Measurements from ENCODE around the gene CDK5RAP1. TPM values are rescaled to one million over a fixed set of nuclear protein-coding genes. Genes with fewer than 3 reads are reported as not detected.

CDK5RAP1 gene
- total and polyA plus RNA-seq, 4 experiments from 2014 or later: 39.8 to 51.8 (median 46.4) TPM

DNA sequence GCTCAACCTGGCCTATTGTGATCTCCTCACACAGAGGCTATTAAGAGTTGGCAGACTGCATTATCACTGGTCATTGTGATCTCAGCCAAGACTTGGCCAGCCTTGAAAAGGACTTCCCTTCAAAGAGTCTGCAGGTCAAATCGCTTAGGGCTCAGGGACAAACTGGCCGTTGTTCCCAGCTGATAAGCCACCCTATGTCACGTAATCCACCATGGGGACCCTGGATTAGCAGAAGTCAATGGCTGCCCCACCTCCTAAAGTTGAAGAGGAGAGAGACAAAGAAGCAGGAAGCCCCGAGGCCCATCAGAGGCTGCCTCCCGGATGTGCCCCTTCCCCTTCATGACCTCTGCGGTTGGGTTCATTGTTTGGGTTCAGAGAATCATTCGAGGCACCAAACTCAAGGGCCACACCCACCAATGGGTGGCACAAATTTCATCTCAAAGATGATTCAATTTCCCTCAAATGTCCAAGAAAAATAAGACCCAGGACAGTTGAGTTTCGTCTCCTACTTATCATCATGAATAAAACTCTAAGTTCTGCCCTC lies 61.7 kb downstream of the CDK5RAP1 start:
- no peaks in the 10 kb centered on the region for H3K36me3 ChIP-seq (ENCODE audit: insufficient read depth, low read length)
- ChIA-PET POLR2A (ENCODE audit: partially characterized antibody) (no interaction called here), CTCF (ENCODE audit: partially characterized antibody) (no interaction called here)
- peaks cover 0 to 3% (median 0%) of the 10 kb centered on the region in 4 donors for H3K4me1 Mint-ChIP-seq
- no peaks in the 10 kb centered on the region for H3K36me3 Mint-ChIP-seq
- no peak overlapping the region for H3K27ac Mint-ChIP-seq
- intact Hi-C loops (cut with micrococcal nuclease): no loop called here
- no peaks in the 10 kb centered on the region for H3K9me3 Mint-ChIP-seq
- H3K9me3 ChIP-seq (ENCODE audit: control insufficient read depth in 1 of 2, low read length in 2 of 2): no peaks in the 10 kb centered on the region
- H3K4me3 ChIP-seq (ENCODE audit: low read length in 2 of 2): no peak overlapping the region
- no peak overlapping the region for H3K27ac ChIP-seq (ENCODE audit: low read depth, low read length)
- no peaks in the 10 kb centered on the region for H3K4me1 ChIP-seq (ENCODE audit: insufficient read depth, low read length)
- DNase-seq: no peak
- H3K4me3 Mint-ChIP-seq: no peak overlapping the region
- H3K27me3 Mint-ChIP-seq: peaks cover 0 to 2% of the 10 kb centered on the region in 2 donors
- no peaks in the 10 kb centered on the region for H3K27me3 ChIP-seq (ENCODE audit: insufficient read depth, low read length)

DNA sequence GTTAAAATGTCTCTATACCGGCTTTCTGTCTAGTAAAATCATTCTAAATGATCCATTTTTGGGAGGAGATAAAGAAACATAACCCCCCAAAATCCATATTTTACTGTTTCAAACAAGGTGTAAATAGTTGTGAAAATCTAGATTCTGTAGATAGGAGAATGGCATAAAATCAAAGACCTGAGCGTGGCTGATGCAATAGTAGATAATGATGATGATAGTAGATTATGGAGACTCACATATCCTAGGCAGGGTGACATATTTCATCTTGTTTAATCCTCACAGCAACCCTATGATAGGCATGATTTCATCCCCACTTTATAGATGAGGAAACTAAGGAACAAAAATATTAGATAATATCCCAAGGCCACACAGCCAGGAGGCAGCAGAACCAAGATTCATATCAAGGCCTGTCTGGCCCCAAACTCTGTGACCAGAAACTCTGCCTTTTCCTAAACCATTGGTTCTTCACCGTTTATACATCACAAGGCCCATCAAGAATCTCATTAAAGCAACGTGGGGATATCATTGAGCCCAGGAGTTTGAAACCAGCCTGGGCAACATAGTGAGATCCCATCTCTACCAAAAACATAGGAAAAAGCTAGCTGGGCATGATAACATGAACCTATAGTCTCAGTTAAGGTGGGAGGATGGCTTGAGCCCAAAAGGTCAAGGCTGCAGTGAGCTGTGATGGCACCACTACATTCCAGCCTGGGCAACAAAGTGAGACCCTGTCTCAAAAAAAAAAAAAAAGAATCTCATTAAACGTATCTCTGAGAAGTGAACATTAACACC lies 62.7 kb downstream of the CDK5RAP1 start:
- no peak for DNase-seq
- Histone ChIP-seq H3K9me3 (ENCODE audit: control insufficient read depth in 1 of 2, low read length in 2 of 2) (no peaks in the 10 kb centered on the region), H3K27me3 (ENCODE audit: insufficient read depth, low read length) (no peaks in the 10 kb centered on the region), H3K4me3 (ENCODE audit: low read length in 2 of 2) (no peak overlapping the region), H3K36me3 (ENCODE audit: insufficient read depth, low read length) (no peaks in the 10 kb centered on the region), H3K4me1 (ENCODE audit: insufficient read depth, low read length) (no peaks in the 10 kb centered on the region), H3K27ac (ENCODE audit: low read depth, low read length) (no peak overlapping the region)
- intact Hi-C loops (cut with micrococcal nuclease): no loop called here
- POLR2A ChIA-PET (ENCODE audit: partially characterized antibody): no interaction called here
- CTCF ChIA-PET (ENCODE audit: partially characterized antibody): no interaction called here
- Mint-ChIP-seq H3K27me3 (peaks cover 0 to 2% of the 10 kb centered on the region in 2 donors), H3K9me3 (peaks cover 0 to 3% (median 0%) of the 10 kb centered on the region in 8 donors), H3K36me3 (no peaks in the 10 kb centered on the region), H3K4me1 (peaks cover 0 to 3% (median 0%) of the 10 kb centered on the region in 4 donors), H3K4me3 (no peak overlapping the region), H3K27ac (no peak overlapping the region)

- Histone ChIP-seq H3K27me3 (ENCODE audit: insufficient read depth, low read length) (no peaks in the 10 kb centered on the region), H3K4me1 (ENCODE audit: insufficient read depth, low read length) (no peaks in the 10 kb centered on the region), H3K27ac (ENCODE audit: low read depth, low read length) (no peak overlapping the region), H3K9me3 (ENCODE audit: control insufficient read depth in 1 of 2, low read length in 2 of 2) (no peaks in the 10 kb centered on the region), H3K36me3 (ENCODE audit: insufficient read depth, low read length) (no peaks in the 10 kb centered on the region), H3K4me3 (ENCODE audit: low read length in 2 of 2) (no peak overlapping the region)
- no peak for DNase-seq
- Mint-ChIP-seq H3K27ac (no peak overlapping the region), H3K36me3 (no peaks in the 10 kb centered on the region), H3K4me3 (no peak overlapping the region), H3K9me3 (peaks cover 0 to 3% (median 0%) of the 10 kb centered on the region in 8 donors), H3K4me1 (peaks cover 0 to 3% (median 0%) of the 10 kb centered on the region in 4 donors), H3K27me3 (peaks cover 0 to 3% of the 10 kb centered on the region in 2 donors)
- intact Hi-C loops (cut with micrococcal nuclease): no loop called here
- POLR2A ChIA-PET (ENCODE audit: partially characterized antibody): no interaction called here
- CTCF ChIA-PET (ENCODE audit: partially characterized antibody): no interaction called here
Measured at GRCh38 chr20:33337531-33338165, 63.7 kb downstream of the CDK5RAP1 start.

GRCh38 chr20:33337119-33337518 lies 64.2 kb downstream of the CDK5RAP1 start:
- Histone ChIP-seq H3K27me3 (ENCODE audit: insufficient read depth, low read length) (no peaks in the 10 kb centered on the region), H3K4me1 (ENCODE audit: insufficient read depth, low read length) (no peaks in the 10 kb centered on the region), H3K4me3 (ENCODE audit: low read length in 2 of 2) (no peak overlapping the region), H3K27ac (ENCODE audit: low read depth, low read length) (no peak overlapping the region), H3K36me3 (ENCODE audit: insufficient read depth, low read length) (no peaks in the 10 kb centered on the region), H3K9me3 (ENCODE audit: control insufficient read depth in 1 of 2, low read length in 2 of 2) (no peaks in the 10 kb centered on the region)
- DNase-seq: no peak
- peak overlapping the region in 1 of 7 donors; percentile 25 for H3K27ac Mint-ChIP-seq
- ChIA-PET POLR2A (ENCODE audit: partially characterized antibody) (no interaction called here), CTCF (ENCODE audit: partially characterized antibody) (no interaction called here)
- H3K4me1 Mint-ChIP-seq: peaks cover 0 to 3% (median 0%) of the 10 kb centered on the region in 4 donors
- no peak overlapping the region for H3K4me3 Mint-ChIP-seq
- H3K36me3 Mint-ChIP-seq: no peaks in the 10 kb centered on the region
- intact Hi-C loops (cut with micrococcal nuclease): no loop called here
- H3K9me3 Mint-ChIP-seq: peaks cover 0 to 3% (median 0%) of the 10 kb centered on the region in 8 donors
- peaks cover 0 to 4% of the 10 kb centered on the region in 2 donors for H3K27me3 Mint-ChIP-seq

GRCh38 chr20:33336375-33336774 lies 64.9 kb downstream of the CDK5RAP1 start:
- ChIA-PET CTCF (ENCODE audit: partially characterized antibody) (no interaction called here), POLR2A (ENCODE audit: partially characterized antibody) (no interaction called here)
- H3K4me3 Mint-ChIP-seq: no peak overlapping the region
- H3K4me3 ChIP-seq (ENCODE audit: low read length in 2 of 2): no peak overlapping the region
- peaks cover 0 to 4% of the 10 kb centered on the region in 2 donors for H3K27me3 Mint-ChIP-seq
- intact Hi-C loops (cut with micrococcal nuclease): no loop called here
- no peak overlapping the region for H3K27ac ChIP-seq (ENCODE audit: low read depth, low read length)
- H3K27me3 ChIP-seq (ENCODE audit: insufficient read depth, low read length): no peaks in the 10 kb centered on the region
- H3K4me1 Mint-ChIP-seq: peaks cover 0 to 3% (median 0%) of the 10 kb centered on the region in 4 donors
- peaks cover 0 to 3% (median 0%) of the 10 kb centered on the region in 8 donors for H3K9me3 Mint-ChIP-seq
- no peaks in the 10 kb centered on the region for H3K4me1 ChIP-seq (ENCODE audit: insufficient read depth, low read length)
- no peaks in the 10 kb centered on the region for H3K36me3 Mint-ChIP-seq
- DNase-seq: no peak
- H3K27ac Mint-ChIP-seq: no peak overlapping the region
- no peaks in the 10 kb centered on the region for H3K9me3 ChIP-seq (ENCODE audit: control insufficient read depth in 1 of 2, low read length in 2 of 2)
- H3K36me3 ChIP-seq (ENCODE audit: insufficient read depth, low read length): no peaks in the 10 kb centered on the region

- Histone ChIP-seq H3K36me3 (ENCODE audit: insufficient read depth, low read length) (no peaks in the 10 kb centered on the region), H3K4me3 (ENCODE audit: low read length in 2 of 2) (no peak overlapping the region), H3K27me3 (ENCODE audit: insufficient read depth, low read length) (no peaks in the 10 kb centered on the region), H3K9me3 (ENCODE audit: control insufficient read depth in 1 of 2, low read length in 2 of 2) (no peaks in the 10 kb centered on the region), H3K27ac (ENCODE audit: low read depth, low read length) (no peak overlapping the region), H3K4me1 (ENCODE audit: insufficient read depth, low read length) (no peaks in the 10 kb centered on the region)
- H3K27ac Mint-ChIP-seq: peak overlapping the region in 1 of 7 donors; percentile 29
- peaks cover 0 to 4% of the 10 kb centered on the region in 2 donors for H3K27me3 Mint-ChIP-seq
- no peaks in the 10 kb centered on the region for H3K36me3 Mint-ChIP-seq
- no peak for DNase-seq
- no peak overlapping the region for H3K4me3 Mint-ChIP-seq
- intact Hi-C loops (cut with micrococcal nuclease): no loop called here
- ChIA-PET POLR2A (ENCODE audit: partially characterized antibody) (no interaction called here), CTCF (ENCODE audit: partially characterized antibody) (no interaction called here)
- peaks cover 0 to 3% (median 0%) of the 10 kb centered on the region in 4 donors for H3K4me1 Mint-ChIP-seq
- peaks cover 0 to 3% (median 0%) of the 10 kb centered on the region in 8 donors for H3K9me3 Mint-ChIP-seq
Measured at GRCh38 chr20:33334111-33334510, 67.2 kb downstream of the CDK5RAP1 start.

GRCh38 chr20:33333616-33334015 lies 67.7 kb downstream of the CDK5RAP1 start:
- Mint-ChIP-seq H3K36me3 (no peaks in the 10 kb centered on the region), H3K9me3 (peaks cover 0 to 3% (median 0%) of the 10 kb centered on the region in 8 donors), H3K4me1 (peaks cover 0 to 3% (median 0%) of the 10 kb centered on the region in 4 donors), H3K27me3 (peaks cover 0 to 4% of the 10 kb centered on the region in 2 donors), H3K27ac (peak overlapping the region in 1 of 7 donors; percentile 29), H3K4me3 (no peak overlapping the region)
- Histone ChIP-seq H3K9me3 (ENCODE audit: control insufficient read depth in 1 of 2, low read length in 2 of 2) (no peaks in the 10 kb centered on the region), H3K4me3 (ENCODE audit: low read length in 2 of 2) (no peak overlapping the region), H3K27ac (ENCODE audit: low read depth, low read length) (no peak overlapping the region), H3K4me1 (ENCODE audit: insufficient read depth, low read length) (no peaks in the 10 kb centered on the region), H3K36me3 (ENCODE audit: insufficient read depth, low read length) (no peaks in the 10 kb centered on the region), H3K27me3 (ENCODE audit: insufficient read depth, low read length) (no peaks in the 10 kb centered on the region)
- POLR2A ChIA-PET (ENCODE audit: partially characterized antibody): no interaction called here
- DNase-seq: no peak
- CTCF ChIA-PET (ENCODE audit: partially characterized antibody): no interaction called here
- intact Hi-C loops (cut with micrococcal nuclease): no loop called here
